DOHH2 (cell line): Measurements from ENCODE around the gene TRIM24.

Experiments
- H3F3A ChIP-seq: fragments of 200-600 bp; sonication (generic), shearing (Covaris generic); 2 replicates; pipeline ENCODE4 v1.6.0; 2016; ENCODE audit warnings: antibody characterized with exemption, mild to moderate bottlenecking; ENCODE audit not compliant: control insufficient read depth, insufficient read depth
- H3K27ac ChIP-seq: fragments of 200-600 bp; sonication (generic); 2 replicates; pipeline ENCODE4 v1.5.1; 2014; ENCODE audit warnings: low read depth, mild to moderate bottlenecking, low read length, moderate library complexity
- H3K27me3 ChIP-seq: fragments of 200-600 bp; sonication (generic); 2 replicates; pipeline ENCODE4 v1.6.1; 2014; ENCODE audit warnings: mild to moderate bottlenecking, low read length, mixed read lengths; ENCODE audit not compliant: control insufficient read depth
- H3K36me3 ChIP-seq: fragments of 200-600 bp; sonication (generic); 2 replicates; pipeline ENCODE4 v1.6.1; 2014; ENCODE audit warnings: mild to moderate bottlenecking, low read length, moderate library complexity, mixed read lengths; ENCODE audit not compliant: control insufficient read depth
- H3K4me1 ChIP-seq: fragments of 200-600 bp; sonication (generic); 2 replicates; pipeline ENCODE4 v1.6.1; 2014; ENCODE audit warnings: mild to moderate bottlenecking, low read length, mixed read lengths; ENCODE audit not compliant: control insufficient read depth
- H3K4me2 ChIP-seq: fragments of 200-600 bp; sonication (generic); 2 replicates; pipeline ENCODE4 v1.6.0; 2014; ENCODE audit warnings: mild to moderate bottlenecking, low read length, moderate library complexity
- H3K4me3 ChIP-seq: fragments of 200-600 bp; sonication (generic); 2 replicates; pipeline ENCODE4 v1.5.1; 2014; ENCODE audit warnings: mild to moderate bottlenecking, low read length, mixed read lengths
- H3K79me2 ChIP-seq: fragments of 200-600 bp; sonication (generic); 2 replicates; pipeline ENCODE4 v1.6.1; 2014; ENCODE audit warnings: mild to moderate bottlenecking, low read length, mixed read lengths; ENCODE audit not compliant: control insufficient read depth
- H3K9me2 ChIP-seq: fragments of 200-600 bp; sonication (generic); replicated peaks from 2 replicates; pipeline ENCODE4 v1.6.1; 2014; ENCODE audit warnings: mild to moderate bottlenecking, low read length, mixed read lengths; ENCODE audit not compliant: control insufficient read depth
- H3K9me3 ChIP-seq: fragments of 200-600 bp; sonication (generic); 2 replicates; pipeline ENCODE4 v1.6.1; 2014; ENCODE audit warnings: antibody characterized with exemption, low read length, mixed read lengths; ENCODE audit not compliant: control insufficient read depth, insufficient read depth
- H4K20me1 ChIP-seq: fragments of 200-600 bp; sonication (generic); 2 replicates; pipeline ENCODE4 v1.6.0; 2014; ENCODE audit warnings: low read depth, mild to moderate bottlenecking, antibody characterized with exemption, low read length, moderate library complexity; ENCODE audit not compliant: control insufficient read depth, insufficient read depth
- CTCF ChIP-seq: fragments of 200-600 bp; sonication (generic); IDR thresholded peaks from one replicate; pipeline ENCODE4 v1.5.1; 2014; ENCODE audit warnings: antibody characterized with exemption, mild to moderate bottlenecking, low read depth, low read length; ENCODE audit not compliant: poor library complexity, severe bottlenecking
- EZH2phosphoT487 ChIP-seq: fragments of 200-600 bp; sonication (generic); IDR thresholded peaks from 2 replicates; pipeline ENCODE4 v1.6.1; 2017; ENCODE audit warnings: borderline replicate concordance, mild to moderate bottlenecking, antibody characterized with exemption, low read length, moderate library complexity, mixed read lengths

The TRIM24 gene

GRCh38 chr7:138512092-138512858, 52.2 kb downstream of the TRIM24 start:
- H3K4me3 ChIP-seq: no peak overlapping the region
- H4K20me1 ChIP-seq: no peaks in the 10 kb centered on the region
- H3K27me3 ChIP-seq: no peaks in the 10 kb centered on the region
- no peak overlapping the region for H3K4me2 ChIP-seq
- H3K9me3 ChIP-seq: peaks cover 11% of the 10 kb centered on the region; the same call in 1 of the 2 replicates
- 0 out of 2 replicates have a peak, but pooled peaks cover 3% of the 10 kb centered on the region for H3F3A ChIP-seq
- H3K9me2 ChIP-seq: no peaks in the 10 kb centered on the region
- H3K27ac ChIP-seq: no peak overlapping the region
- H3K36me3 ChIP-seq: peaks cover 55% of the 10 kb centered on the region
- H3K79me2 ChIP-seq: peaks cover 18% of the 10 kb centered on the region
- peaks cover 28% of the 10 kb centered on the region for H3K4me1 ChIP-seq
- no peak for TF ChIP-seq EZH2phosphoT487
- TF ChIP-seq CTCF: no peak

GRCh38 chr7:138512885-138513284, 52.8 kb downstream of the TRIM24 start:
- Histone ChIP-seq H3K4me1 (peaks cover 28% of the 10 kb centered on the region), H4K20me1 (no peaks in the 10 kb centered on the region), H3K27ac (no peak overlapping the region), H3F3A (0 out of 2 replicates have a peak, but pooled peaks cover 3% of the 10 kb centered on the region), H3K79me2 (peaks cover 17% of the 10 kb centered on the region), H3K9me2 (no peaks in the 10 kb centered on the region), H3K4me2 (no peak overlapping the region), H3K4me3 (no peak overlapping the region), H3K36me3 (peaks cover 58% of the 10 kb centered on the region), H3K27me3 (no peaks in the 10 kb centered on the region), H3K9me3 (peaks cover 11% of the 10 kb centered on the region; the same call in 1 of the 2 replicates)
- TF ChIP-seq CTCF: no peak
- TF ChIP-seq EZH2phosphoT487: no peak

DNA sequence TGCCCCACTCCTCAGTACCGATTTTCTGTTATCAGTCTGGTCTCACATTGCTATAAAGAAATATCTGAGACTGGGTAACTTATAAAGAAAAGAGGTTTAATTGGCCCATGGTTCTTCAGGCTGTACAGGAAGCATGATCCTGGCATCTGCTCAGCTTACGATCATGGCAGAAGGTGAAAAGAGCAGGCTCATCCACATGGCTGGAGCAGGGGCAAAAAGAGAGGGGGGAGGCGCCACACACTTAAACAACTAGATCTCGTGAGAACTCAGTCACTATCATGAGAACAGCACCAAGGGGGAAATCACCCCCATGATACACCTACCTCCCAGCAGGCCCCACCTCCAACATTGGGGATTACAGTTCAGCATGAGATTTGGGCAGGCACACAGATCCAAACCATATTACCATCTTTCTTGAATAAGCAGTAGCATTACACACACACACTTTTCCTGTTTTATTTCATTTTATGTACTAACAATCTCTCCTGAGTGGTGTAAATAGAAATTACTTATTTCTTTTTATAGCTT, 53.3 kb downstream of the TRIM24 start:
- no peaks in the 10 kb centered on the region for H3K27me3 ChIP-seq
- peaks cover 59% of the 10 kb centered on the region for H3K36me3 ChIP-seq
- H3K4me2 ChIP-seq: no peak overlapping the region
- no peak overlapping the region for H3K4me3 ChIP-seq
- no peaks in the 10 kb centered on the region for H4K20me1 ChIP-seq
- peaks cover 11% of the 10 kb centered on the region; the same call in 1 of the 2 replicates for H3K9me3 ChIP-seq
- no peaks in the 10 kb centered on the region for H3K9me2 ChIP-seq
- H3F3A ChIP-seq: 0 out of 2 replicates have a peak, but pooled peaks cover 3% of the 10 kb centered on the region
- peaks cover 28% of the 10 kb centered on the region for H3K4me1 ChIP-seq
- no peak overlapping the region for H3K27ac ChIP-seq
- peaks cover 14% of the 10 kb centered on the region for H3K79me2 ChIP-seq
- TF ChIP-seq EZH2phosphoT487: no peak
- TF ChIP-seq CTCF: no peak
